ENCODE results near the gene HCN2. TPM values are rescaled to one million over a fixed set of nuclear protein-coding genes. Genes with fewer than 3 reads are reported as not detected.

HCN2 gene
- total RNA-seq, 4 donors from 2014 or later = 0.12 to 0.27 (median 0.21) TPM

DNA sequence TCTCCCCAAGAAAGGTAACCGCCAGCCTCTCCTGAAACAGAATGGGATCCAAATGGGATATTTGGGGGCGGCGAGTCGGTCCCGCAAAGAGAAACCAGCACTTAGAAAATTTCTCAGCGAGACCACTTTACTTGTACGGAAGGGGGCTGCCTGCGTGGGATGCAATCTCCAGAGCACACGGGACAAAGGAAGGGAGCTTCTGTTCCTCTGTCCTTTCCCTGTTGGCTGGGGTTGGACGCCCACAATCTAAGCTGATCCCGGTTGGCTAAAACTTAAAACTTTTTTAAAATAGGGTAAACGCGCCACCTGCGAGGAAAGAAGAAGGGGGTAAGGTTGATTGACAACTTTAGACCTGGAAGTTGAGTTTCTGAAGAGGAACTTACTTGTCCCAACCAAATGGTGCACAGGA lies 18.1 kb upstream of the HCN2 start:
- H3K36me3 ChIP-seq = no peaks in the 10 kb centered on the region
- H3K4me3 ChIP-seq = peak overlapping the region; percentile 34 to 87
- H3K27me3 ChIP-seq = no peaks in the 10 kb centered on the region
- H3K4me1 ChIP-seq = peaks cover 0 to 49% (median 34%) of the 10 kb centered on the region in 3 donors
- TF ChIP-seq, protein P1, sequence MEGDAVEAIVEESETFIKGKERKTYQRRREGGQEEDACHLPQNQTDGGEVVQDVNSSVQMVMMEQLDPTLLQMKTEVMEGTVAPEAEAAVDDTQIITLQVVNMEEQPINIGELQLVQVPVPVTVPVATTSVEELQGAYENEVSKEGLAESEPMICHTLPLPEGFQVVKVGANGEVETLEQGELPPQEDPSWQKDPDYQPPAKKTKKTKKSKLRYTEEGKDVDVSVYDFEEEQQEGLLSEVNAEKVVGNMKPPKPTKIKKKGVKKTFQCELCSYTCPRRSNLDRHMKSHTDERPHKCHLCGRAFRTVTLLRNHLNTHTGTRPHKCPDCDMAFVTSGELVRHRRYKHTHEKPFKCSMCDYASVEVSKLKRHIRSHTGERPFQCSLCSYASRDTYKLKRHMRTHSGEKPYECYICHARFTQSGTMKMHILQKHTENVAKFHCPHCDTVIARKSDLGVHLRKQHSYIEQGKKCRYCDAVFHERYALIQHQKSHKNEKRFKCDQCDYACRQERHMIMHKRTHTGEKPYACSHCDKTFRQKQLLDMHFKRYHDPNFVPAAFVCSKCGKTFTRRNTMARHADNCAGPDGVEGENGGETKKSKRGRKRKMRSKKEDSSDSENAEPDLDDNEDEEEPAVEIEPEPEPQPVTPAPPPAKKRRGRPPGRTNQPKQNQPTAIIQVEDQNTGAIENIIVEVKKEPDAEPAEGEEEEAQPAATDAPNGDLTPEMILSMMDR (IDR thresholded peaks at IDR 0.05) = no peak
- TF ChIP-seq POLR2AphosphoS5 (IDR thresholded peaks at IDR 0.05) (no peak), EP300 (IDR thresholded peaks at IDR 0.05) (no peak), POLR2A (IDR thresholded peaks at IDR 0.05) (no peak)
- ATAC-seq = no peak
- WGBS, 2 donors (ENCODE audit: low coverage in 1 of 2) = 0% methylated on average over 3 to 4 of the region's 14 CpGs
- no peaks in the 10 kb centered on the region for H3K9me3 ChIP-seq
- peak overlapping the region; percentile 32 to 95 (median 92) for H3K27ac ChIP-seq

DNA sequence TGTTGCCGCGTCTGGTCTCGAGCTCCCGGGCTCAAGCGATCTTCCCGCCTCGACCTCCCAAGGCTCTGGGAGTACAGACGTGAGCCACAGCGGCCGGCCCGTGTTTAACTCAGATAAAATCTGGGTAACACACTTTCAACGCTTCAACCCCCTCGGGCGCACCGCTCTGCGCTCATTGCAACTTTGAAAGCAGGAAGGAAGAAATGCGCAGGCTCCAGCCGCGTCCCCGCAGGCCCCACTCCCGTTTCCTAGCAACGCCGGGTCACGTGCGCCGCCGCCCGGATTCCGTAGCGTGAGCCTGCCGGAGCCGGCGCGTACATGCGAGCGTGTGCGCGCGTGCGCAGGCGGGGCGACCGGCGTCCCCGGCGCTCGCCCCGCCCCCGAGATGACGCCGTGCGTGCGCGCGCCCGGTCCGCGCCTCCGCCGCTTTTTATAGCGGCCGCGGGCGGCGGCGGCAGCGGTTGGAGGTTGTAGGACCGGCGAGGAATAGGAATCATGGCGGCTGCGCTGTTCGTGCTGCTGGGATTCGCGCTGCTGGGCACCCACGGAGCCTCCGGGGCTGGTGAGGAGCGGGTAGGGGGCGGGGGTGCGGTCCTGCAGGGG lies 17.4 kb upstream of the HCN2 start, which contains the start of gene BSG:
TSS of gene BSG (plus strand) at position 457 of the 603 bp plus-strand sequence. CDS start at position 496, 39 bp downstream.
- Histone ChIP-seq H3K27me3 (no peaks in the 10 kb centered on the region), H3K36me3 (peaks cover 0 to 2% of the 10 kb centered on the region in 2 donors), H3K4me1 (peaks cover 0 to 56% (median 34%) of the 10 kb centered on the region in 3 donors), H3K4me3 (peak within 1 kb of the TSS; percentile 83 to 87), H3K9me3 (no peaks in the 10 kb centered on the region), H3K27ac (peak within 1 kb of the TSS; percentile 49 to 95 (median 92))
- ATAC-seq = peak; percentile 93
- WGBS, 2 donors (ENCODE audit: low coverage in 1 of 2) = 0 to 10% methylated on average over 2 to 4 of the region's 79 CpGs
- peak; percentile 88 for TF ChIP-seq POLR2AphosphoS5 (IDR thresholded peaks at IDR 0.05)
- peak; percentile 94 for TF ChIP-seq POLR2A (IDR thresholded peaks at IDR 0.05)
- TF ChIP-seq EP300 (IDR thresholded peaks at IDR 0.05) = no peak
- TF ChIP-seq, protein P1 (IDR thresholded peaks at IDR 0.05) = peak in 1 of 4 experiments; percentile 31

DNA sequence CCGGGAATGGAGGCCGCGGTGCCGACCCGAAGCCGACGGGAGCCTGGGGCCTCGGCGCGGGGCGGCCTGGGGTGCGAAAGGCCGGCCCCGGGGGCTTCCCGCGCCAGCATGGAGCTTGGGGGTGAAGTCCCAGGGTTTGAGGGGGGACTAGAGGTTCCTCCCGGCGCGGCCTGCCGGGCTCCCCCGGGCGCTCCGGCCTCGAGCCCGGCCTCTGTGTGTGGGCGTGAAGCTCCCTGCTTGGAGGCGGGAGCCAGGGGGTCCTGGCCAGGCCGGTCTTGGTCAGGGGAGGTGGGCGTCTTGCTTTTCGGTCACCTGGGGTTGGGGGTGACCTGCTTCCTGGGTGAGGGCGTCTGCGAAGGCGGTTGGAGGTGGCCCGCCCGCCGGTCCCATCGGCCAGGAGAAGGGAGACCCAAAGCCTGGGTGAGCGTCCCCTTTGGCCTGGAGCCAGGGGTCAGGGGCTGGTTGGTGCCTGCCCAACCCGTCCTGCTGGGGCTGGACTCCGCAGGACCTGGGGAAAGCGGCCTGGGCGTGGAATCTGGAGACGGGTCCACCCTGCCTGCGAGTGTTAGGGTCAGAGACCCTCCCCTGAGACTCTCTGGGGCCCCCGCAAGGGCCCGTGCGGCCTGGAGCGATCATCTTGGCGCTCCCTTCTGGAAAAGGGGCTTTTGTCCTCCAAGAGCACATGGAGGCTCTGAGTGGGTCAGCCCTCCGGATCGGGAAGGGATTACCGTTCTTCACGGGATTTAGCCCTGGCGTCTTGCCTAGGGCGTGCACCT lies 16.8 kb upstream of the HCN2 start:
- H3K36me3 ChIP-seq = peaks cover 0 to 9% of the 10 kb centered on the region in 2 donors
- peaks cover 0 to 63% (median 34%) of the 10 kb centered on the region in 3 donors for H3K4me1 ChIP-seq
- TF ChIP-seq, protein P1 (IDR thresholded peaks at IDR 0.05) = no peak
- no peak for TF ChIP-seq POLR2AphosphoS5 (IDR thresholded peaks at IDR 0.05)
- no peak for TF ChIP-seq POLR2A (IDR thresholded peaks at IDR 0.05)
- no peak for TF ChIP-seq EP300 (IDR thresholded peaks at IDR 0.05)
- H3K27ac ChIP-seq = peak overlapping the region; percentile 49 to 95 (median 92)
- WGBS, 2 donors (ENCODE audit: low coverage in 1 of 2) = 0% methylated on average over 3 of the region's 55 CpGs; no CpG with 5 or more reads in 1 of the 2 donors
- no peaks in the 10 kb centered on the region for H3K27me3 ChIP-seq
- H3K4me3 ChIP-seq = peak overlapping the region; percentile 83 to 87
- peak; percentile 8 for ATAC-seq
- no peaks in the 10 kb centered on the region for H3K9me3 ChIP-seq

DNA sequence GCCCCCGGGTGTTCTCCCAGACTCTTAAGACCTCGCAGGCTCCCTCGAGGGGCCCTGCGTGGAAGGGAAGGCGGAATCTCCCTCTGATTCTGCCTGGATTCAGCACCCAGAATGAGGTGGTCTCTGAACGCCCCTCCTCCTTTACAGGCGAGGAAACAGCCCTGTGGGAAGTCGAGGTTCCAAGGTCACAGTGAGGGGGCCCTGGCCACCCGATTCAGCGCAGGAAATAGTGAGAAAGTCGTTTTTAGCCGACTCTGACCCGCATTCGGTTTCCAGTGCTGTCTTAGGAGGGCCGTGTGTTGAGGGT lies 16.2 kb upstream of the HCN2 start:
- Histone ChIP-seq H3K27ac (peak overlapping the region in 3 of 4 donors; percentile 91 to 95 (median 93)), H3K27me3 (no peaks in the 10 kb centered on the region), H3K9me3 (no peaks in the 10 kb centered on the region), H3K36me3 (peaks cover 0 to 15% of the 10 kb centered on the region in 2 donors), H3K4me3 (peak overlapping the region; percentile 83 to 87), H3K4me1 (peaks cover 0 to 66% (median 34%) of the 10 kb centered on the region in 3 donors)
- WGBS, 2 donors (ENCODE audit: low coverage in 1 of 2) = 0% methylated on average over 1 of the region's 15 CpGs; no CpG with 5 or more reads in 1 of the 2 donors
- ATAC-seq = no peak
- TF ChIP-seq POLR2AphosphoS5 (IDR thresholded peaks at IDR 0.05) (no peak), POLR2A (IDR thresholded peaks at IDR 0.05) (no peak), EP300 (IDR thresholded peaks at IDR 0.05) (no peak)
- TF ChIP-seq, protein P1 (IDR thresholded peaks at IDR 0.05) = peak in 1 of 4 experiments; percentile 12
